Mammary epithelial cell (primary cell): ENCODE results near the gene ATP6V1C2.

Experiments used
- CTCF ChIP-seq, 2 donors: IDR thresholded peaks in 1 of 2; conservative IDR thresholded peaks in 1 of 2; 2 replicates each; pipeline ENCODE4 v1.5.1; 2011 to 2012; ENCODE audit warnings: inconsistent platforms in 2 of 2, low read length in 2 of 2, mild to moderate bottlenecking in 2 of 2, control low read depth in 1 of 2, low read depth in 1 of 2; ENCODE audit not compliant: insufficient read depth in 1 of 2; ENCODE audit errors: extremely low read depth in 1 of 2
- EZH2 ChIP-seq: IDR thresholded peaks from 2 replicates; pipeline ENCODE4 v1.6.1; 2012; ENCODE audit warnings: low read length, inconsistent platforms, borderline replicate concordance

GRCh38 chr2:10680214-10680613 lies 41.2 kb upstream of the ATP6V1C2 start:
- no peak for TF ChIP-seq EZH2
- TF ChIP-seq CTCF (conservative IDR thresholded peaks at IDR 0.05 in 1 of 2, IDR thresholded peaks at IDR 0.05 in 1 of 2; ENCODE audit: extremely low read depth in 1 of 2, insufficient read depth in 1 of 2, low read depth in 1 of 2, low read length in 2 of 2): no peak
